Trophoblast cell (in vitro differentiated cells and primary cell): ENCODE measurements around the gene NTM.

Experiments
- DNase-seq, 2 donors: peaks; one replicate each; pipeline ENCODE4 v3.0.0-alpha.2; 2016
- H2AFZ ChIP-seq: 2 replicates; pipeline ENCODE4 v1.6.1; 2013; ENCODE audit warnings: low read length, moderate library complexity, mild to moderate bottlenecking; ENCODE audit not compliant: insufficient read depth, poor library complexity
- H2AK5ac ChIP-seq: 2 replicates; pipeline ENCODE4 v1.6.1; 2013; ENCODE audit warnings: mild to moderate bottlenecking, low read length
- H2BK120ac ChIP-seq: 2 replicates; pipeline ENCODE4 v1.6.1; 2013; ENCODE audit warnings: low read length, mild to moderate bottlenecking, moderate library complexity; ENCODE audit not compliant: insufficient read depth, poor library complexity
- H2BK12ac ChIP-seq: 2 replicates; pipeline ENCODE4 v1.6.1; 2013; ENCODE audit warnings: mild to moderate bottlenecking, low read length, moderate library complexity
- H2BK5ac ChIP-seq: 2 replicates; pipeline ENCODE4 v1.6.1; 2013; ENCODE audit warnings: low read length, low read depth, moderate library complexity, mild to moderate bottlenecking; ENCODE audit not compliant: poor library complexity
- H3K14ac ChIP-seq: 2 replicates; pipeline ENCODE4 v1.6.1; 2013; ENCODE audit warnings: mild to moderate bottlenecking, low read length
- H3K18ac ChIP-seq: 2 replicates; pipeline ENCODE4 v1.6.1; 2013; ENCODE audit warnings: mild to moderate bottlenecking, low read length
- H3K23ac ChIP-seq: 2 replicates; pipeline ENCODE4 v1.6.1; 2013; ENCODE audit warnings: low read length
- H3K27ac ChIP-seq: 2 replicates; pipeline ENCODE4 v1.5.1; 2013; ENCODE audit warnings: low read depth, mild to moderate bottlenecking, inconsistent platforms, low read length, moderate library complexity
- H3K27me3 ChIP-seq: 2 replicates; pipeline ENCODE4 v1.6.1; 2013; ENCODE audit warnings: inconsistent platforms, mild to moderate bottlenecking, low read length, moderate library complexity; ENCODE audit not compliant: insufficient read depth
- H3K36me3 ChIP-seq, 2 experiments: 1 replicate in 1 of 2; 2 replicates in 1 of 2; pipeline ENCODE4 v1.6.1; 2013; ENCODE audit warnings: low read length in 2 of 2, mild to moderate bottlenecking in 2 of 2, moderate library complexity in 1 of 2; ENCODE audit not compliant: insufficient read depth in 2 of 2, control insufficient read depth in 1 of 2
- H3K4ac ChIP-seq: 2 replicates; pipeline ENCODE4 v1.6.1; 2013; ENCODE audit warnings: low read depth, mild to moderate bottlenecking, low read length, moderate library complexity
- H3K4me1 ChIP-seq, 2 experiments: 1 replicate in 1 of 2; 2 replicates in 1 of 2; pipeline ENCODE4 v1.6.1; 2013; ENCODE audit warnings: low read length in 2 of 2, mild to moderate bottlenecking in 2 of 2, moderate library complexity in 1 of 2; ENCODE audit not compliant: insufficient read depth in 2 of 2, control insufficient read depth in 1 of 2
- H3K4me2 ChIP-seq: 2 replicates; pipeline ENCODE4 v1.6.1; 2013; ENCODE audit warnings: inconsistent platforms, mild to moderate bottlenecking, low read length, moderate library complexity
- H3K4me3 ChIP-seq: 2 replicates; pipeline ENCODE4 v1.5.1; 2013; ENCODE audit warnings: mild to moderate bottlenecking, low read depth, low read length, inconsistent platforms
- H3K79me1 ChIP-seq: one replicate; pipeline ENCODE4 v1.6.1; 2013; ENCODE audit warnings: low read length
- H3K79me2 ChIP-seq: 2 replicates; pipeline ENCODE4 v1.6.1; 2013; ENCODE audit warnings: low read length, mild to moderate bottlenecking; ENCODE audit not compliant: control insufficient read depth, insufficient read depth, poor library complexity
- H3K9ac ChIP-seq: 2 replicates; pipeline ENCODE4 v1.6.1; 2013; ENCODE audit warnings: mild to moderate bottlenecking, low read length
- H3K9me3 ChIP-seq: 2 replicates; pipeline ENCODE4 v1.6.1; 2013; ENCODE audit warnings: low read depth, mild to moderate bottlenecking, control low read depth, inconsistent platforms, low read length; ENCODE audit not compliant: insufficient read depth
- H4K12ac ChIP-seq: 2 replicates; pipeline ENCODE4 v1.6.1; 2013; ENCODE audit warnings: low read depth, mild to moderate bottlenecking, low read length, moderate library complexity
- H4K8ac ChIP-seq: 2 replicates; pipeline ENCODE4 v1.6.1; 2013; ENCODE audit warnings: low read depth, mild to moderate bottlenecking, low read length, moderate library complexity
- H4K91ac ChIP-seq: one replicate; pipeline ENCODE4 v1.6.1; 2013; ENCODE audit warnings: low read depth, mild to moderate bottlenecking, low read length, moderate library complexity
- WGBS: extraction: QIAGEN DNeasy Blood & Tissue Kit; methylation state at CpG from one replicate; pipeline ENCODE4 v1.1.7; 2013; ENCODE audit warnings: missing lambda C conversion rate; ENCODE audit not compliant: insufficient read length, insufficient coverage; ENCODE audit errors: extremely low coverage; 5-methylcytosine and 5-hydroxymethylcytosine counted together

Gene NTM

GRCh38 chr11:131615611-131616010, 245.2 kb downstream of the NTM start:
- H2AFZ ChIP-seq = no peak overlapping the region
- no peak overlapping the region for H2BK5ac ChIP-seq
- H2AK5ac ChIP-seq = no peak overlapping the region
- H3K9me3 ChIP-seq = no peaks in the 10 kb centered on the region
- H2BK120ac ChIP-seq = no peak overlapping the region
- H3K27ac ChIP-seq = no peak overlapping the region
- DNase-seq = no peak
- H3K4ac ChIP-seq = no peak overlapping the region
- H3K9ac ChIP-seq = no peak overlapping the region
- H2BK12ac ChIP-seq = no peak overlapping the region
- no peaks in the 10 kb centered on the region for H3K79me1 ChIP-seq
- no peaks in the 10 kb centered on the region for H3K36me3 ChIP-seq
- H4K91ac ChIP-seq = no peak overlapping the region
- WGBS = no CpG with 5 or more reads among the region's 11 CpGs
- H3K14ac ChIP-seq = no peak overlapping the region
- H3K23ac ChIP-seq = no peak overlapping the region
- H3K79me2 ChIP-seq = no peaks in the 10 kb centered on the region
- no peak overlapping the region for H3K4me2 ChIP-seq
- peaks cover 10 to 12% of the 10 kb centered on the region in 2 experiments for H3K4me1 ChIP-seq
- no peak overlapping the region for H4K8ac ChIP-seq
- no peaks in the 10 kb centered on the region for H3K27me3 ChIP-seq
- no peak overlapping the region for H3K4me3 ChIP-seq
- H3K18ac ChIP-seq = no peak overlapping the region
- no peak overlapping the region for H4K12ac ChIP-seq

- Histone ChIP-seq H3K27me3 (no peaks in the 10 kb centered on the region), H3K4me1 (peaks cover 10 to 12% of the 10 kb centered on the region in 2 experiments), H2BK5ac (no peak overlapping the region), H3K27ac (no peak overlapping the region), H3K18ac (no peak overlapping the region), H3K4ac (no peak overlapping the region), H3K79me1 (no peaks in the 10 kb centered on the region), H2BK12ac (no peak overlapping the region), H3K4me2 (no peak overlapping the region), H3K79me2 (no peaks in the 10 kb centered on the region), H4K8ac (no peak overlapping the region), H3K23ac (no peak overlapping the region), H3K9me3 (no peaks in the 10 kb centered on the region), H2AFZ (no peak overlapping the region), H3K4me3 (no peak overlapping the region), H3K9ac (no peak overlapping the region), H2BK120ac (no peak overlapping the region), H4K12ac (no peak overlapping the region), H4K91ac (no peak overlapping the region), H3K14ac (no peak overlapping the region), H3K36me3 (no peaks in the 10 kb centered on the region), H2AK5ac (no peak overlapping the region)
- no CpG with 5 or more reads among the region's 9 CpGs for WGBS
- DNase-seq = no peak
Measured at GRCh38 chr11:131616481-131617140, 246.2 kb downstream of the NTM start.

DNA sequence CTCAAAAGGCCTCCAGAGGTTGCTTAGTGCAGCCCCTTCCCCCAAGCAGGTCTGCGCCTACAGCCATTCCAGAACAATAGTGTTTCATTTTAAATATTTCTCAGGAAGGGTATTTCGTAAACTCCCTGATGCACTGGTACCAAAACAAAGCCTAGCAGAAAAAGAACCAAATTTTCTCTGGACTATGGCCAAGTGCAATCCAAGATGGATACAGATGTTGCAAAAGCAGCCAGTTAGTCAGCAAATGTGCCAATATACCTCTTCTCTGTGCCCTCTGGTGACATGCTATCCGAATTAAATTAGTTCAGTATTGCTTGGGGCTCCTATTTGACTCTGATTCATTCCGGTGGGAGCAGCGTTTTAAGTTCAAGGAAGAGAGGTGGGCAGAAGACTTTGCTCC, 247.8 kb downstream of the NTM start:
- Histone ChIP-seq H3K4me2 (no peak overlapping the region), H3K27me3 (no peaks in the 10 kb centered on the region), H4K91ac (no peak overlapping the region), H3K4ac (no peak overlapping the region), H3K23ac (no peak overlapping the region), H3K9ac (no peak overlapping the region), H4K12ac (no peak overlapping the region), H2BK5ac (no peak overlapping the region), H3K4me1 (peaks cover 10 to 12% of the 10 kb centered on the region in 2 experiments), H3K27ac (no peak overlapping the region), H3K79me2 (no peaks in the 10 kb centered on the region), H3K14ac (no peak overlapping the region), H3K4me3 (no peak overlapping the region), H3K18ac (no peak overlapping the region), H3K9me3 (no peaks in the 10 kb centered on the region), H2BK120ac (no peak overlapping the region), H2AK5ac (no peak overlapping the region), H2BK12ac (no peak overlapping the region), H3K36me3 (no peaks in the 10 kb centered on the region), H3K79me1 (no peaks in the 10 kb centered on the region), H2AFZ (no peak overlapping the region), H4K8ac (no peak overlapping the region)
- DNase-seq = no peak
- no CpG with 5 or more reads among the region's 5 CpGs for WGBS

DNA sequence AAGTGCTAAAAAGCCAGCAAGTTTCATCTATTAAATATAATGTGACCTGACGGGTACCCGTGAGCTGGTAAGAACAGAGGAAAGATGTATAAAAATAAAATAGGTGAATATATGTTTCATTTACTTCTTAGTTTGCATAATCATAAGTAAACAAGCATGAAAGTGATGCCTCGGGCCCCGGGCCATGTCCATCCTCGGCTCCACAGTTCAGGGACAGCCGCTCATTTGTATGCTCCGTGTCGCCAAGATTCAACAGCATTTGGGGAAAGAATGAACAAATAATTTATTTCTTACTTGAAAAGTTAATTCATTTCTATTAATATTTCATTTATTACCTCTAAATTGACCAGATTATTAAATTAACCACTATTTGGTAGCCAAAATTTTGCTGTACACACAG, 251.8 kb downstream of the NTM start:
- no peak overlapping the region for H2AFZ ChIP-seq
- no peaks in the 10 kb centered on the region for H3K79me1 ChIP-seq
- peaks cover 1% of the 10 kb centered on the region for H3K9me3 ChIP-seq
- no peak overlapping the region for H4K8ac ChIP-seq
- no peaks in the 10 kb centered on the region for H3K27me3 ChIP-seq
- H3K18ac ChIP-seq = no peak overlapping the region
- H3K4me3 ChIP-seq = no peak overlapping the region
- no peak overlapping the region for H4K91ac ChIP-seq
- no peaks in the 10 kb centered on the region for H3K79me2 ChIP-seq
- no peak overlapping the region for H3K23ac ChIP-seq
- DNase-seq = no peak
- H4K12ac ChIP-seq = no peak overlapping the region
- H3K27ac ChIP-seq = no peak overlapping the region
- H2BK120ac ChIP-seq = no peak overlapping the region
- no peak overlapping the region for H3K9ac ChIP-seq
- no CpG with 5 or more reads among the region's 8 CpGs for WGBS
- H3K4me1 ChIP-seq = no peaks in the 10 kb centered on the region
- no peak overlapping the region for H2AK5ac ChIP-seq
- H2BK12ac ChIP-seq = no peak overlapping the region
- H3K36me3 ChIP-seq = no peaks in the 10 kb centered on the region
- no peak overlapping the region for H2BK5ac ChIP-seq
- no peak overlapping the region for H3K4ac ChIP-seq
- H3K14ac ChIP-seq = no peak overlapping the region
- H3K4me2 ChIP-seq = no peak overlapping the region
